Fibroblast of lung (primary cell): ENCODE results near the gene PLN. TPM values are rescaled to one million over a fixed set of nuclear protein-coding genes. Genes with fewer than 3 reads are reported as not detected.

Experiments used
- DNase-seq, 2 donors: peaks; one replicate each; pipeline versions ENCODE4 v3.0.0 to v3.0.0-alpha.2; 2010; ENCODE audit warnings: low read depth in 2 of 2
- H2AFZ ChIP-seq: 2 replicates; pipeline ENCODE4 v1.5.1; 2012; ENCODE audit warnings: low read length, control low read depth, inconsistent platforms
- H3K27ac ChIP-seq: 2 replicates; pipeline ENCODE4 v1.5.1; 2011; ENCODE audit warnings: low read length, control low read depth; ENCODE audit not compliant: insufficient read depth
- H3K27me3 ChIP-seq: 2 replicates; pipeline ENCODE4 v1.5.1; 2011; ENCODE audit warnings: mild to moderate bottlenecking, low read length; ENCODE audit not compliant: control insufficient read depth, insufficient read depth
- H3K36me3 ChIP-seq: 2 replicates; pipeline ENCODE4 v1.5.1; 2011; ENCODE audit warnings: low read length; ENCODE audit not compliant: control insufficient read depth, insufficient read depth
- H3K4me1 ChIP-seq: 2 replicates; pipeline ENCODE4 v1.5.1; 2011; ENCODE audit warnings: low read length; ENCODE audit not compliant: control insufficient read depth, insufficient read depth; ENCODE audit errors: extremely low read depth
- H3K4me2 ChIP-seq: 2 replicates; pipeline ENCODE4 v1.5.1; 2011; ENCODE audit warnings: low read length, control low read depth; ENCODE audit not compliant: insufficient read depth; ENCODE audit errors: extremely low read depth
- H3K4me3 ChIP-seq, 4 experiments: fragments of 200-600 bp in 1 of 4; sonication (generic) in 1 of 4; replicated peaks in 1 of 4; 2 replicates each; pipeline ENCODE4 v1.5.1; 2011 to 2016; ENCODE audit warnings: low read length in 4 of 4, low read depth in 3 of 4, mild to moderate bottlenecking in 3 of 4, control low read depth in 2 of 4, inconsistent platforms in 1 of 4, mixed read lengths in 1 of 4; ENCODE audit not compliant: insufficient read depth in 1 of 4; ENCODE audit errors: control extremely low read depth in 1 of 4
- H3K79me2 ChIP-seq: 2 replicates; pipeline ENCODE4 v1.5.1; 2012; ENCODE audit warnings: mild to moderate bottlenecking, low read length, inconsistent platforms; ENCODE audit not compliant: control insufficient read depth, insufficient read depth
- H3K9ac ChIP-seq: 2 replicates; pipeline ENCODE4 v1.5.1; 2011; ENCODE audit warnings: mild to moderate bottlenecking, low read length, control low read depth; ENCODE audit not compliant: insufficient read depth
- H3K9me3 ChIP-seq: 2 replicates; pipeline ENCODE4 v1.5.1; 2012; ENCODE audit warnings: low read depth, low read length; ENCODE audit not compliant: control insufficient read depth, insufficient read depth
- H4K20me1 ChIP-seq: 2 replicates; pipeline ENCODE4 v1.5.1; 2011; ENCODE audit warnings: low read length; ENCODE audit not compliant: control insufficient read depth, insufficient read depth; ENCODE audit errors: extremely low read depth
- CTCF ChIP-seq, 2 donors: IDR thresholded peaks in 1 of 2; conservative IDR thresholded peaks in 1 of 2; 1 replicate in 1 of 2; 2 replicates in 1 of 2; pipeline ENCODE4 v1.5.1; 2011 to 2012; ENCODE audit warnings: low read length in 2 of 2, control low read depth in 1 of 2, inconsistent platforms in 1 of 2, low read depth in 1 of 2, mild to moderate bottlenecking in 1 of 2
- EZH2 ChIP-seq: IDR thresholded peaks from 2 replicates; pipeline ENCODE4 v1.5.1; 2012; ENCODE audit warnings: low read length, control low read depth, mild to moderate bottlenecking; ENCODE audit errors: missing control alignments
- polyA plus RNA-seq, 2 donors: library from polyadenylated mRNA; depleted of rRNA in 1 of 2; stranded (reverse) in 1 of 2; unstranded in 1 of 2; fragments of >200 nt; gene quantifications; 2 replicates each; pipeline ENCODE4 v1.2.1, GENCODE V29; 2011 to 2012; ENCODE audit warnings: missing spikeins in 1 of 2
- total RNA-seq: library from RNA; depleted of rRNA; stranded (reverse); fragments of >200 nt; gene quantifications from 2 replicates; pipeline ENCODE4 v1.2.1, GENCODE V29; 2014

Gene PLN
- total and polyA plus RNA-seq, 2 donors (not counting 1 experiment from before 2014, with no cell fraction given) = 1.3 to 2.0 TPM

- Histone ChIP-seq H2AFZ (no peak overlapping the region), H4K20me1 (no peaks in the 10 kb centered on the region), H3K4me3 (no peak overlapping the region), H3K27ac (no peak overlapping the region), H3K79me2 (peaks cover 11% of the 10 kb centered on the region), H3K9me3 (no peaks in the 10 kb centered on the region), H3K36me3 (no peaks in the 10 kb centered on the region), H3K4me2 (no peak overlapping the region), H3K27me3 (no peaks in the 10 kb centered on the region), H3K4me1 (no peaks in the 10 kb centered on the region), H3K9ac (no peak overlapping the region)
- TF ChIP-seq CTCF (conservative IDR thresholded peaks at IDR 0.05 in 1 of 2, IDR thresholded peaks at IDR 0.05 in 1 of 2; ENCODE audit: low read depth in 1 of 2, low read length in 2 of 2) (no peak), EZH2 (no peak)
- no peak for DNase-seq
Measured at GRCh38 chr6:118579786-118580185, 31.7 kb downstream of the PLN start.

GRCh38 chr6:118580585-118581419 lies 32.7 kb downstream of the PLN start:
- H3K27ac ChIP-seq = no peak overlapping the region
- TF ChIP-seq CTCF (conservative IDR thresholded peaks at IDR 0.05 in 1 of 2, IDR thresholded peaks at IDR 0.05 in 1 of 2; ENCODE audit: low read depth in 1 of 2, low read length in 2 of 2) = peak; percentile 56 to 70
- TF ChIP-seq EZH2 = no peak
- DNase-seq = peak; percentile 77 to 84
- H3K79me2 ChIP-seq = peaks cover 12% of the 10 kb centered on the region
- no peaks in the 10 kb centered on the region for H3K9me3 ChIP-seq
- no peak overlapping the region for H3K4me3 ChIP-seq
- no peaks in the 10 kb centered on the region for H3K4me1 ChIP-seq
- H2AFZ ChIP-seq = no peak overlapping the region
- no peaks in the 10 kb centered on the region for H3K27me3 ChIP-seq
- no peak overlapping the region for H3K4me2 ChIP-seq
- no peaks in the 10 kb centered on the region for H4K20me1 ChIP-seq
- no peaks in the 10 kb centered on the region for H3K36me3 ChIP-seq
- H3K9ac ChIP-seq = no peak overlapping the region

GRCh38 chr6:118581489-118581959 lies 33.4 kb downstream of the PLN start:
- DNase-seq = peak; percentile 74 to 81
- Histone ChIP-seq H4K20me1 (no peaks in the 10 kb centered on the region), H3K79me2 (peaks cover 7% of the 10 kb centered on the region), H2AFZ (no peak overlapping the region), H3K9me3 (no peaks in the 10 kb centered on the region), H3K4me1 (no peaks in the 10 kb centered on the region), H3K4me2 (no peak overlapping the region), H3K27me3 (no peaks in the 10 kb centered on the region), H3K36me3 (no peaks in the 10 kb centered on the region), H3K27ac (no peak overlapping the region), H3K4me3 (no peak overlapping the region), H3K9ac (no peak overlapping the region)
- TF ChIP-seq EZH2 (no peak), CTCF (conservative IDR thresholded peaks at IDR 0.05 in 1 of 2, IDR thresholded peaks at IDR 0.05 in 1 of 2; ENCODE audit: low read depth in 1 of 2, low read length in 2 of 2) (no peak)
